ENCODE measurements around the gene ORAI3. TPM values are rescaled to one million over a fixed set of nuclear protein-coding genes. Genes with fewer than 3 reads are reported as not detected.
"Not testable (repeated sequence)": the region's sequence is repeated elsewhere in the genome, so short reads cannot be mapped to it uniquely, and the experiment has no call there.

Gene ORAI3
- polyA plus RNA-seq, 1 donor, result 9.9 TPM

DNA sequence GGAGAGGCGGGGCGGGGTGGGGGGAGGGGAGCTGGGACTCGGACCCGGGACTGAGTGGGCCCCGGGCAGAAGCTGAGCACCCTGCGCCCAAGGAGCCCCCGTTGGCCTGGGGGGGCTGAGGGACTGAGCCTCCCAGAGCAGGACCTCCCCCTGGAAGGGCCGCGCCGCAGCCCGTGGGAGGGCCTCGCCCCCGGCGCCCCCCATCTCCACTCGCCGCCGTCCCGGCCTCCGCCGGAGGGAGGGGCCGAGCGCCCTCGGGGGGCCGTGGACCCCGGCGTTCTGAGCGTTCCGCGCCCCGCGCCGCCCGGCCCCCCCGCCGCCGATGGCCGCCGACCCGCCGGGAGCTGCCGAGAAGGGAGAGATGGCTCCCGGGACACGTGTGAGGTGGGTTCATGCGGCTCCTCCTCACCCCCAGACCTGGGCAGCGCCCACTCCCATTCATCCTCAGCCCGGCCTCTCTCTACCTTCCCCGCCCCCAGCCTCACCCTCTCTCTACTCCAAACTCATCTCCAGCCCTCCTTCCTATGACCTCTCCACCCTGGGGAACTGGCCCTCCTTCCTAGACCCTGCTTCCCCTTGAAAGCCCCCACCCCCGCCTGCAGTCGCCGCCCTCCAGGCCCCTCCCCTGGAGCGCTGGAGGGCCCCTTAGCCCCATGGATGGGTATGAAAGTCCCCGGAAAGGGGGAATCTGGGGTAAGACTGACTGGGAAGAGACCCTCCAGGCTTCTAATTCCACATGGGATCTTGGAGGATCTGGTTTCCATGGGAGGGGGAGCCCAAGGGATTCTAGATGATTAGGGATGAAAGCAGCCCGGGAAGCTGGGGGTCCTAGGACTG lies 24.6 kb upstream of the ORAI3 start:
- no peak for DNase-seq (ENCODE audit: low read depth)

DNA sequence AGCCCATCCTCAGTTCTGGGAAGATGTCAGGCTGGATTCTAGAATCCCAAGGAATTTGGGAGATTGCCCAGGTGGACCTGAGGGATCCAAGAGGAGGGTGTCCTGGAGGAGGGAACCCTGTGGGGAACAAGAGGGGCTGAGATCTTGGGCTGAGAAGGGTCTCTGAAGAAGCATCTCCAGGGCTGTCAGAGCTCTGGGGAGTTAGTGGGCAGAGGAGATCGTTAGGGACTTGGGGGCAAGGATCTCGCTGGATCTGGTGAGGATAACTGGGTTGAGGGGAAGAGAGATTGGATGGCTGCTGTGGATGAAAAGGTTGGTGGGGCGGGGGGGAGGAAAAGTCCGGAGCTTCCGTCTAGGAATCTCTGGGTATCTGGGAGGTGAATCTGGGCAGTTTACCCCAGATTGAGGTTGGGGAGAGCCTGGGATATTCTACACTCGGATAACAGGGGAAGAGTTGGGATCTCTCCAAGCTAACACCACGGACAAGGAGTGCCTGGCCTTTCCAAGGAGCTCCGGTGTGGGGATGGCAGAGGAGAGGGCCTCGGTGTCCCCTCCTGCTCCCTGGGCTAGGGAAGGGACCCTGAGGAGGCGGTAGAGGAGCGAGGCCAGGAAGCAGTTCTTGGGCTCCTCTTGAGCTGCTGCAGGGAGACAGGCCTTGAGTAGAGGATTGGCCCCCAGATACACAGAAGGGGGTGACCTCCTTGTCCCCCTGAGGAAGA lies 23.8 kb upstream of the ORAI3 start:
- no peak for DNase-seq (ENCODE audit: low read depth)

GRCh38 chr16:30925632-30925987 lies 23.3 kb upstream of the ORAI3 start:
- no peak for DNase-seq (ENCODE audit: low read depth)

GRCh38 chr16:30925995-30926811 lies 22.7 kb upstream of the ORAI3 start:
- DNase-seq (ENCODE audit: low read depth), result no peak

GRCh38 chr16:30926937-30927788 lies 21.7 kb upstream of the ORAI3 start:
- DNase-seq (ENCODE audit: low read depth), result no peak

- DNase-seq (ENCODE audit: low read depth), result no peak
Measured at GRCh38 chr16:30927789-30928378, 21.0 kb upstream of the ORAI3 start.

DNA sequence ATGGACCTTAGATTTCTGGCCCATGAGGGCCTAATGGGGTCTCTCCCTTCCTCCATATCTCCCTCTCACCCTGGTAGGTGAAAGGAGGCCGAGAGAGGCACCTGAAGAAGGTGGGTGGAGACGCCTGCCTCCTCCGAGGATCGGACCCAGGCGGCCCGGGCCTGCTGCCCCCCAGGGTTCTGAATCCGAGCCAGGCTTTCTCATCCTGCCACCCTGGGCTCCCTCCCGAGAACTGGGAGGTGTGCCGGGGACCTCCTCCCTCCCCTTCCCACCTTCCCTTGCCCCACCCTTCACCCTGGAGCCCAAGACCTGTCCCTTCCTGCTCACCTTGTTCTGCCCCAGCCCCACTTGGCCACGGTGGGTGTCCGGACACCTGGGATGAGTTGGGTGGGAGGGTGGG lies 20.5 kb upstream of the ORAI3 start:
- DNase-seq (ENCODE audit: low read depth), result no peak

DNA sequence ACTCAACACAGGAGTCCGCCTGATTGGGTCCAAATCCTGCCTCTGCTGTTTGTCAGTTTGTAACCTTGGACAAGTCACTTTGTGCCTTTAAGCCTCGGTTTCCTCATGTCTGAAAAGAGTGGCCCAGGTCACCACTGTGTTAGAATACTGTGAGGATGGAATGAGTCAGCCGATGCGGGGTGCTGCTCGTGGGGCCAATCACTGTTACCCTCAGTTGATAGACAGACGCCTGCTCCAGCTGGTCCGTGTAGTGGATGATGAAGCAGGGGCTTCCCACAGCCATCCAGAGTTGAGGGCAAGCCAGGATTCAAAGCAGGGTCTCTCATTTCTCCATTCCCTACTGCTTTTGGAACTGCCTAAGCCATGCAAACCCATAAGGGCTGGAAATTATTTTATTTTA lies 19.7 kb upstream of the ORAI3 start:
- DNase-seq (ENCODE audit: low read depth), result no peak

- no peak for DNase-seq (ENCODE audit: low read depth)
Measured at GRCh38 chr16:30930160-30930571, 18.7 kb upstream of the ORAI3 start.

DNA sequence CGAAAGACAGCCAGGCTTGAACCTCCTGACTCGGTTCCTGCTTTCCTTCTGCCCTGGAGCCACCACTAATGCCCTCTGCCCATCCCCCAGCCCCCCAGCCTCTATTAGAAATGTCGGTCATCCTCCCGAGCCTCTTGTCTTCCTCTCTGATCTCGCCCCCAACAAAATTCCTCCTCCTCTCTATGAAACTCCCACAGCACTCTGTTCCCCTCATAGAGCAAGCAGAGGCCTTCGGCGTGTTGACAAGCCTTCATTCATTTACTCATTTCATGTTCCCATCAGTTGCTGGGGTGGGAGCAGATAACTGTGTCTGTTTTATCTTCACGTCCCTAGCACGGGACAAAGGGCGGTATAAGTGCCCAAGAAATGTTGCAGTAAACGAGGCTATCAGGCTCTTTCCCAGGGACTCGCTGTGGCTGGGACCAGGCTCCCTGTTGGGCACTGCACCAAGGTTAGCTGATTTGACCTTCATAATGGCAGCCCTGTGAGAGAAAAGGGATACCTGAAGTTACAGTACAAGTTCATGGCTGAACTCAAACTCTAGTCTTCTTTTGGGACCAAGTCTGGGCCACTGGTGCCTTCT lies 17.7 kb upstream of the ORAI3 start:
- no peak for DNase-seq (ENCODE audit: low read depth)

DNA sequence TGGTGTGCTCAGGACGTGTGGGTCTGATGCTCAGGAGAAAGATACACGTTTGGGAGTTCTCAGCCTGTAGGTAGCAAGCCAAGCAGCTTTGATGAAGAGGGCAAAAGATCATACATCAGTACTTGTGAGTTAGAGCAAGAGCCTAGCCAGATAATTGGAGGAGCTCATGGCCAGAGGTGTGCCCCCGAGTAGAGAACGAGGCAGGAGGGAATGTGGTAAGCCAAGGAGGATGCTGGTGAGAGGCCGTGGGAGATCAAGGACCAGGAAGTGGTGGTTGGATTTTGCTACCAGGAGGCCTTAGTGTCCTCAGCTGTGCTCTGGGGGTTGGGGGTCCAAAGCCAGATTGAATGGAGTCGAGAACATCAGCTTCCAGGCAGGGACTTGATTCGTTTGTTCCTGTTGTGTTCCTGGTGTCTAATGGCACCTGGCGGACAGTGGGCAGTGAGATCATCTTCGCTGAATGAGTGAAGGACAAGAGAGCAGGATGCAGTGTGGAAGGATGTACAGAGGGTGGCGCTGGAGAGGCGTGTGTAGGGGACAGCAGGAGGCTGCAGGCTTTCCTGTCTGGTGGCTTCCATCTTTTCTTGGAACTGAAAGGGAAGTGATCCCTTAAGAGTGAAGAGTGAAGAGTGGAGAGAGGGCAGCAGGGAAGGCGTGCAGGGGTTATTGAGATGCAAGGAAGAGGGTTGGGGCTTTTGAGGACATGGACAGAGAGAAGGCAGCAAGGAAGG lies 13.9 kb upstream of the ORAI3 start:
- no peak for DNase-seq (ENCODE audit: low read depth)

DNA sequence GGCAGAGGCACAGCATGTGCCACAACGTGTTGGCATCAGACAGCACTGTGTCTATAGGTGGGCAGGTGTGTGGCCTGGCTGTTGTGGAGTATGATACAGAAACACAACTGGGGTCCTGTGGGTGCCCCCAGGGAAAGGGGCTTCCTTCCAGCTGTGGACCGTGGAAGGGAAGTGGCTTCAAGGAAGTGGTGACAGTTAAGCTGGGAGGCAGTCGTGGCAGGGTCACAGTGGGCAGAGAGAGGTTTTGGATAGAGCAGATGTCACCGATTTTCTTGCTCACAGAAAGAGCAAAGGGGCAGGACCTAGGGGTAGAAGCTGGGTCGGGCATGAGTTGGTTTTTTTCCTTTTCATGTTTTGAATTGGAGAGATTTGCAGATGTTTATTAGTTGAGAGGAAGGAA lies 11.2 kb upstream of the ORAI3 start:
- DNase-seq (ENCODE audit: low read depth), result no peak

- DNase-seq (ENCODE audit: low read depth), result not testable (repeated sequence)
Measured at GRCh38 chr16:30939571-30939970, 9.3 kb upstream of the ORAI3 start.

GRCh38 chr16:30941600-30942425 lies 7.1 kb upstream of the ORAI3 start:
- no peak for DNase-seq (ENCODE audit: low read depth)

GRCh38 chr16:30942426-30942806 lies 6.5 kb upstream of the ORAI3 start:
- DNase-seq (ENCODE audit: low read depth), result no peak

- no peak for DNase-seq (ENCODE audit: low read depth)
Measured at GRCh38 chr16:30944352-30944751, 4.5 kb upstream of the ORAI3 start.

DNA sequence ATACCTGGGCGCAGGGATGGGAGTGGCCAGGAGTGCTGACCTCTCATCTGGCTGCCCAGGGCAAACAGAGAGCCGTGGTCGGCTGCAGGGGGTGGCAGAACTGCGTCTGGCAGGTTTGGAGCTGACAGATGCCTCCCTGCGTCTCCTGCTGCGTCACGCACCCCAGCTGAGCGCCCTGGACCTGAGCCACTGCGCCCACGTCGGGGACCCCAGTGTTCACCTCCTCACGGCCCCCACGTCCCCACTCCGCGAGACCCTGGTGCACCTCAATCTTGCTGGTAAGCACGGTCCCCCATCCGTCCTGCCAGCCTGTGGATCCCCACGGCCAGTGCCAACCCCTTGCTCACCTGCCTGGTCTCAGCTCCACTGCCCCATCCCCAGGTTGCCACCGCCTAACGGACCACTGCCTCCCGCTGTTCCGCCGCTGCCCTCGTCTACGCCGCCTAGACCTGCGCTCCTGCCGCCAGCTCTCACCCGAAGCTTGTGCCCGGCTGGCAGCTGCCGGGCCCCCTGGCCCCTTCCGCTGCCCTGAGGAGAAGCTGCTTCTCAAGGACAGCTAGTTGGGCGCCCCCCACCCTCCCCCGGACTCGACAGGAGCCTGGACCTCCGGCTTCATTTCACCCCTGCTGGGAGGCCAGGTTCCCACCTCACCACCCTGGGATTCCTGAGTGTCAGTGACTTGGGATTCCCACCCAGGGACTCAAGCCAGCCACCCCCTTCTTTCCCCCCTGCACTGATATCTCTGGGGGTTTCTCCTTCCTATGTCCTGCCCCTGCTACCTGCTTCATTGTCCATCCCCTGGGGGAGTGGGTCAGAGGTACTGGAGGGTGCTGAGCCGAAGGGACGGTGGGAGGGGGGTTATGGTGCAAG lies 2.0 kb upstream of the ORAI3 start:
- no peak for DNase-seq (ENCODE audit: low read depth)

DNA sequence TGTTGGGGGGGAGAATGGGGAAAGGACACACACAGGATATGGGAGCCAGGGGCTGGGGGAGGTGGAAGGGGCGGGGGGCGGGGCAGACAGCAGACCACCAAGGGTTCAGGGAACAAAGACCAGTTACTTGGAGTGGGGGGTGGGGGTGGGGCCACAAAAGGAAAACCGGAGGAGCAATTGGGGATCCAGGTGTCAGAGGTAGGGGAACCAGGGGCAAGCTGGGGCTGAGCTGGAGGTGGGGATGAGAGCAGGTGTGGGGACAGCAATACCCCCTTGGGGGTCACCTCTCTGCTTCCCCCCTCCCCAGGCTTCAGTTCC lies 1.4 kb upstream of the ORAI3 start:
- no peak for DNase-seq (ENCODE audit: low read depth)

Measured in forelimb muscle (tissue), 1 donor.